Right lobe of liver (tissue), 6 donors: ENCODE data around the gene TMCC3. TPM values are rescaled to one million over a fixed set of nuclear protein-coding genes. Genes with fewer than 3 reads are reported as not detected.
A peak's percentile ranks its signal among the peaks of the same experiment; 100 is the strongest.

Experiments used
- ATAC-seq, 4 donors: fragments of 200-7000 bp; cut with Tn5 transposase; one replicate each; pipeline ENCODE4 v1.9.1; 2020; ENCODE audit warnings: mild to moderate bottlenecking in 4 of 4, moderate library complexity in 4 of 4
- DNase-seq, 3 donors: peaks; one replicate each; pipeline ENCODE4 v3.0.0-alpha.2; 2020
- H3K27ac ChIP-seq, 3 donors: fragments of 200-600 bp; one replicate each; pipeline ENCODE4 v1.8.0; 2022
- H3K27me3 ChIP-seq, 2 donors: fragments of 200-600 bp; one replicate each; pipeline ENCODE4 v1.8.0; 2022
- H3K36me3 ChIP-seq, 4 donors: fragments of 200-600 bp; sonication (generic) in 1 of 4; one replicate each; pipeline versions ENCODE4 v1.5.1 to v1.8.0; 2017 to 2022; ENCODE audit warnings: control low read depth in 1 of 4
- H3K4me1 ChIP-seq, 4 donors: fragments of 200-600 bp; sonication (generic) in 1 of 4; one replicate each; pipeline versions ENCODE4 v1.5.1 to v1.8.0; 2017 to 2022; ENCODE audit warnings: control low read depth in 1 of 4
- H3K4me3 ChIP-seq, 3 donors: fragments of 200-600 bp; one replicate each; pipeline ENCODE4 v1.8.0; 2022
- H3K9me3 ChIP-seq, 4 donors: fragments of 200-600 bp; sonication (generic) in 1 of 4; one replicate each; pipeline versions ENCODE4 v1.5.1 to v1.8.0; 2017 to 2022; ENCODE audit warnings: control low read depth in 1 of 4
- CTCF ChIP-seq, 4 donors: fragments of 200-600 bp in 3 of 4; fragments of 450-650 bp in 1 of 4; IDR thresholded peaks; one replicate each; pipeline versions ENCODE4 v1.5.1 to v1.8.0; 2016 to 2022; ENCODE audit warnings: antibody characterized with exemption in 4 of 4, mild to moderate bottlenecking in 2 of 4
- POLR2A ChIP-seq: fragments of 450-650 bp; IDR thresholded peaks from one replicate; pipeline ENCODE4 v1.6.1; 2017; ENCODE audit warnings: antibody characterized with exemption, mild to moderate bottlenecking
- WGBS: methylation state at CpG from one replicate; pipeline ENCODE4 v1.1.6; 2018; ENCODE audit warnings: low coverage, low lambda C conversion rate; ENCODE audit not compliant: insufficient coverage; ENCODE audit errors: missing lambda C conversion rate; 5-methylcytosine and 5-hydroxymethylcytosine counted together
- intact Hi-C, 2 donors: fragments of 100-400 bp; cut with DNase I; formaldehyde crosslinking; loops; one replicate each; pipeline versions ENCODE4 v1.11.2 to v1.14.1; 2022
- total RNA-seq, 6 experiments: library from RNA; depleted of rRNA in 2 of 6; stranded (reverse); fragments of >200 nt in 2 of 6; fragmentation: NEBNext Ultra II Directional in 3 of 6; extraction: Animal tissue kit (Norgen Biotek cat#: 25700) in 3 of 6; gene quantifications; one replicate each; pipeline versions ENCODE4 v1.1.0 to v1.2.4, GENCODE V29; 2016 to 2023
- donor health status: DM: no; HTN: yes; CAD: no.
- donor health status: DM: no; HTN: no; CAD: no.
- donor health status: DM: no; HTN: no; CAD: no.
- donor health status: DM: no; HTN: yes; CAD: no.
- donor health status: DM: no; HTN: yes; CAD: no.

The TMCC3 gene
- total RNA-seq, 6 experiments from 2014 or later = 2.1 to 6.2 (median 3.2) TPM

GRCh38 chr12:94535510-94535921, 114.8 kb downstream of the TMCC3 start:
- Histone ChIP-seq H3K9me3 (no peaks in the 10 kb centered on the region), H3K27me3 (no peaks in the 10 kb centered on the region), H3K27ac (peak overlapping the region in 1 of 3 donors; percentile 22), H3K4me3 (peak overlapping the region in 1 of 3 donors; percentile 3), H3K4me1 (peaks cover 0 to 26% (median 12%) of the 10 kb centered on the region in 4 donors), H3K36me3 (no peaks in the 10 kb centered on the region)
- TF ChIP-seq CTCF (IDR thresholded peaks at IDR 0.05) = no peak
- DNase-seq = peak in 2 of 3 donors; percentile 46 to 68
- 36% methylated on average over 5 of the region's 7 CpGs for WGBS
- intact Hi-C loops = no loop called here
- ATAC-seq = peak; percentile 77 to 86 (median 80)

- Histone ChIP-seq H3K36me3 (no peaks in the 10 kb centered on the region), H3K9me3 (no peaks in the 10 kb centered on the region), H3K4me3 (peak overlapping the region in 1 of 3 donors; percentile 3), H3K27me3 (no peaks in the 10 kb centered on the region), H3K27ac (peak overlapping the region in 1 of 3 donors; percentile 49), H3K4me1 (peaks cover 0 to 26% (median 12%) of the 10 kb centered on the region in 4 donors)
- DNase-seq = no peak
- TF ChIP-seq POLR2A (no peak), CTCF (IDR thresholded peaks at IDR 0.05) (no peak)
- intact Hi-C loops = loop anchor here (5.0 kb wide), 2 partner anchors 388 to 393 kb away; partner anchors contain the start of gene PLXNC1 (in 1 of the 2)
- 53% methylated on average over 8 of the region's 14 CpGs for WGBS
- peak; percentile 64 to 80 (median 74) for ATAC-seq
These were observed 115.4 kb downstream of the TMCC3 start for GRCh38 chr12:94534774-94535509.

GRCh38 chr12:94534278-94534677, 116.1 kb downstream of the TMCC3 start:
- intact Hi-C loops = loop anchor here (5.0 kb wide), 2 partner anchors 387 to 392 kb away; partner anchors contain the start of gene PLXNC1 (in 1 of the 2)
- Histone ChIP-seq H3K27me3 (no peaks in the 10 kb centered on the region), H3K36me3 (no peaks in the 10 kb centered on the region), H3K9me3 (no peaks in the 10 kb centered on the region), H3K27ac (peak overlapping the region in 1 of 3 donors; percentile 49), H3K4me3 (no peak overlapping the region), H3K4me1 (peaks cover 0 to 26% (median 12%) of the 10 kb centered on the region in 4 donors)
- 52% methylated on average over 6 of the region's 6 CpGs for WGBS
- TF ChIP-seq POLR2A = no peak
- TF ChIP-seq CTCF (IDR thresholded peaks at IDR 0.05) = no peak
- DNase-seq = no peak
- ATAC-seq = peak in 3 of 4 donors; percentile 18 to 45 (median 38)

- H3K27me3 ChIP-seq = no peaks in the 10 kb centered on the region
- no peaks in the 10 kb centered on the region for H3K9me3 ChIP-seq
- intact Hi-C loops = loop anchor here (5.0 kb wide), 2 partner anchors 385 to 390 kb away; partner anchors contain the start of gene PLXNC1 (in 1 of the 2)
- ATAC-seq (peak; percentile 65 to 82 (median 75)), DNase-seq (peak; percentile 66 to 72 (median 70))
- TF ChIP-seq CTCF (IDR thresholded peaks at IDR 0.05) (peak; percentile 77 to 83 (median 81)), POLR2A (no peak)
- peaks cover 0 to 26% (median 12%) of the 10 kb centered on the region in 4 donors for H3K4me1 ChIP-seq
- no peaks in the 10 kb centered on the region for H3K36me3 ChIP-seq
- WGBS = 21% methylated on average over 14 of the region's 16 CpGs
- H3K27ac ChIP-seq = no peak overlapping the region
- no peak overlapping the region for H3K4me3 ChIP-seq
These were observed 117.6 kb downstream of the TMCC3 start for GRCh38 chr12:94532490-94533422.
